ENCODE measurements around the gene RTBDN.
A peak's percentile ranks its signal among the peaks of the same experiment; 100 is the strongest.

RTBDN gene

GRCh38 chr19:12834566-12834943, at the start of gene RTBDN:
RTBDN (minus strand) TSS chr19:12834579; CDS start chr19:12829979, 4,600 bp downstream.
- no peak for DNase-seq (ENCODE audit: low read depth in 3 of 3)

GRCh38 chr19:12882589-12882988, 48.2 kb upstream of the RTBDN start:
- no peak for DNase-seq (ENCODE audit: low read depth in 3 of 3)

GRCh38 chr19:12881172-12881808, 46.9 kb upstream of the RTBDN start, which contains the start of gene DNASE2:
DNASE2 (minus strand) TSS chr19:12881449; CDS start chr19:12881375, 74 bp downstream.
- peak; percentile 72 to 83 (median 79) for DNase-seq (ENCODE audit: low read depth in 3 of 3)

- no peak for DNase-seq (ENCODE audit: low read depth in 3 of 3)
These were observed 46.3 kb upstream of the RTBDN start for GRCh38 chr19:12880551-12881171.

GRCh38 chr19:12875086-12875485, 40.7 kb upstream of the RTBDN start:
- no peak for DNase-seq (ENCODE audit: low read depth in 3 of 3)

- no peak for DNase-seq (ENCODE audit: low read depth in 3 of 3)
These were observed 39.7 kb upstream of the RTBDN start for GRCh38 chr19:12873891-12874745.

- DNase-seq (ENCODE audit: low read depth in 3 of 3): no peak
These were observed 38.8 kb upstream of the RTBDN start for GRCh38 chr19:12872941-12873890.

GRCh38 chr19:12872255-12872654, 37.9 kb upstream of the RTBDN start:
- no peak for DNase-seq (ENCODE audit: low read depth in 3 of 3)

- no peak for DNase-seq (ENCODE audit: low read depth in 3 of 3)
These were observed 37.3 kb upstream of the RTBDN start for GRCh38 chr19:12871681-12872080.

GRCh38 chr19:12868540-12869112, 34.2 kb upstream of the RTBDN start:
- no peak for DNase-seq (ENCODE audit: low read depth in 3 of 3)

- peak; percentile 34 to 50 (median 45) for DNase-seq (ENCODE audit: low read depth in 3 of 3)
These were observed 33.0 kb upstream of the RTBDN start for GRCh38 chr19:12867120-12868099.

GRCh38 chr19:12866416-12867119, 32.2 kb upstream of the RTBDN start:
- no peak for DNase-seq (ENCODE audit: low read depth in 3 of 3)

GRCh38 chr19:12865746-12866415, 31.5 kb upstream of the RTBDN start:
- no peak for DNase-seq (ENCODE audit: low read depth in 3 of 3)

GRCh38 chr19:12864721-12865715, 30.6 kb upstream of the RTBDN start:
- no peak for DNase-seq (ENCODE audit: low read depth in 3 of 3)

GRCh38 chr19:12864143-12864542, 29.8 kb upstream of the RTBDN start:
- DNase-seq (ENCODE audit: low read depth in 3 of 3): no peak

GRCh38 chr19:12859546-12859945, 25.2 kb upstream of the RTBDN start:
- no peak for DNase-seq (ENCODE audit: low read depth in 3 of 3)
